Smooth muscle cell of the brain vasculature (primary cell): ENCODE results near the gene LILRA1.
"Not testable (repeated sequence)": the region's sequence is repeated elsewhere in the genome, so short reads cannot be mapped to it uniquely, and the experiment has no call there.

ENCODE experiments used
- DNase-seq: peaks from one replicate; pipeline ENCODE4 v3.0.0-alpha.2; 2012; ENCODE audit warnings: low read depth, low spot score

LILRA1 gene

GRCh38 chr19:54624934-54625730 lies 31.7 kb downstream of the LILRA1 start:
- not testable (repeated sequence) for DNase-seq

GRCh38 chr19:54626757-54627156 lies 33.3 kb downstream of the LILRA1 start:
- DNase-seq = no peak

- not testable (repeated sequence) for DNase-seq
These were observed 34.5 kb downstream of the LILRA1 start for GRCh38 chr19:54627912-54628311.

- not testable (repeated sequence) for DNase-seq
These were observed 36.8 kb downstream of the LILRA1 start, which contains the start of gene LILRB1 for GRCh38 chr19:54630262-54630661. TSS of gene LILRB1 (plus strand) at chr19:54630484. CDS start at chr19:54631074, 590 bp downstream.

GRCh38 chr19:54630782-54631181 lies 37.4 kb downstream of the LILRA1 start:
- no peak for DNase-seq

- not testable (repeated sequence) for DNase-seq
These were observed 38.3 kb downstream of the LILRA1 start for GRCh38 chr19:54631489-54632337.

GRCh38 chr19:54632517-54632916 lies 39.1 kb downstream of the LILRA1 start:
- not testable (repeated sequence) for DNase-seq

- DNase-seq = no peak
These were observed 40.0 kb downstream of the LILRA1 start for GRCh38 chr19:54633401-54633800.

GRCh38 chr19:54636081-54636480 lies 42.6 kb downstream of the LILRA1 start:
- DNase-seq = not testable (repeated sequence)

GRCh38 chr19:54638683-54639082 lies 45.3 kb downstream of the LILRA1 start:
- DNase-seq = no peak

- not testable (repeated sequence) for DNase-seq
These were observed 49.5 kb downstream of the LILRA1 start for GRCh38 chr19:54642953-54643352.

- not testable (repeated sequence) for DNase-seq
These were observed 50.2 kb downstream of the LILRA1 start for GRCh38 chr19:54643583-54643982.

- DNase-seq = no peak
These were observed 50.6 kb downstream of the LILRA1 start for GRCh38 chr19:54644056-54644455.

GRCh38 chr19:54646331-54646841 lies 53.0 kb downstream of the LILRA1 start:
- no peak for DNase-seq

GRCh38 chr19:54648129-54648528 lies 54.7 kb downstream of the LILRA1 start:
- no peak for DNase-seq

- DNase-seq = no peak
These were observed 56.8 kb downstream of the LILRA1 start for GRCh38 chr19:54650108-54650655.
